WI38 (cell line): ENCODE results near the gene BDKRB2.

Experiments
- H3K4me3 ChIP-seq: 2 replicates; pipeline ENCODE4 v1.5.1; 2011; ENCODE audit warnings: low read depth, mild to moderate bottlenecking, control low read depth, low read length
- TF ChIP-seq, protein P1 (sequence below): IDR thresholded peaks from 2 replicates; pipeline ENCODE4 v1.5.1; 2012; ENCODE audit warnings: low read depth, mild to moderate bottlenecking, control low read depth, low read length

The BDKRB2 gene

DNA sequence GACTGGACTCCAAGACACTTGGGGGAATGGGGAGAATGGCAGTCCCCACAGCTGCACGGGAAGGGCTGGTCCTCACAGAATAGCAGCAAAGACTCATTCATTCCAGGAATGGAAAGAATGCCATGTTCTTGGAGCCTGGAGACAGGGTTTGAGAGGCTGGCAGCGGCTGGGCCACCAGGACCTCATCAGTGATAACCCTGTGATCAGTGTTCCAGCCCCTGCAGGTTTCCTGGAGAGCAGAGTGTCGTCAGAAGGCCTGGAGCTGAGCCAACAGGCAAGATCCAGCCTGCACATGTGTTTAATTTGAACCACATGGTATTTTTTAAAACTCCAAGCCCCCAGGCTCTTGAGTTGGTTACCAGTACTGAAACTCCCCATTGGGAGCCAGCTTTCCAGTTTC, 62.7 kb downstream of the BDKRB2 start:
- TF ChIP-seq, protein P1, sequence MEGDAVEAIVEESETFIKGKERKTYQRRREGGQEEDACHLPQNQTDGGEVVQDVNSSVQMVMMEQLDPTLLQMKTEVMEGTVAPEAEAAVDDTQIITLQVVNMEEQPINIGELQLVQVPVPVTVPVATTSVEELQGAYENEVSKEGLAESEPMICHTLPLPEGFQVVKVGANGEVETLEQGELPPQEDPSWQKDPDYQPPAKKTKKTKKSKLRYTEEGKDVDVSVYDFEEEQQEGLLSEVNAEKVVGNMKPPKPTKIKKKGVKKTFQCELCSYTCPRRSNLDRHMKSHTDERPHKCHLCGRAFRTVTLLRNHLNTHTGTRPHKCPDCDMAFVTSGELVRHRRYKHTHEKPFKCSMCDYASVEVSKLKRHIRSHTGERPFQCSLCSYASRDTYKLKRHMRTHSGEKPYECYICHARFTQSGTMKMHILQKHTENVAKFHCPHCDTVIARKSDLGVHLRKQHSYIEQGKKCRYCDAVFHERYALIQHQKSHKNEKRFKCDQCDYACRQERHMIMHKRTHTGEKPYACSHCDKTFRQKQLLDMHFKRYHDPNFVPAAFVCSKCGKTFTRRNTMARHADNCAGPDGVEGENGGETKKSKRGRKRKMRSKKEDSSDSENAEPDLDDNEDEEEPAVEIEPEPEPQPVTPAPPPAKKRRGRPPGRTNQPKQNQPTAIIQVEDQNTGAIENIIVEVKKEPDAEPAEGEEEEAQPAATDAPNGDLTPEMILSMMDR, result no peak
- no peak overlapping the region for H3K4me3 ChIP-seq

DNA sequence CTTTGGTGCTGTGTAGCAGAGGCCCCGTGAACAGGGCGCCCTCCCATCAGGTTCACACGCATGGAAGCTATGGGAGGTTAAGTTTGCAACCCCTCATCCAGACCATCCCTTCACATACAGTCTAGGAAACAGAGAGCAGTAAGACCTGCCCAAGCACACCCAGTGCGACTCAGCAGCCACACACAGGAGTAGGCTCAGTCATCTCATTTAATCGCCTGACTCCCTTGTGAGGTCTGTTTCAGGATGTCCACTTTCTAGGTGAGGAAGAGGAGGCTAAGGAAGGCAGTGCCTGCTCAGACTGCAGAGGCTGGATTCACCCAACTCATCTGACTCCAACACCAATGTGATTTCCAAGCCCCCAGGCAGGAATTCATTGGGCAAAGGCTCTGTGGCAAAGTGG, 63.3 kb downstream of the BDKRB2 start:
- TF ChIP-seq, protein P1, result no peak
- H3K4me3 ChIP-seq, result no peak overlapping the region

DNA sequence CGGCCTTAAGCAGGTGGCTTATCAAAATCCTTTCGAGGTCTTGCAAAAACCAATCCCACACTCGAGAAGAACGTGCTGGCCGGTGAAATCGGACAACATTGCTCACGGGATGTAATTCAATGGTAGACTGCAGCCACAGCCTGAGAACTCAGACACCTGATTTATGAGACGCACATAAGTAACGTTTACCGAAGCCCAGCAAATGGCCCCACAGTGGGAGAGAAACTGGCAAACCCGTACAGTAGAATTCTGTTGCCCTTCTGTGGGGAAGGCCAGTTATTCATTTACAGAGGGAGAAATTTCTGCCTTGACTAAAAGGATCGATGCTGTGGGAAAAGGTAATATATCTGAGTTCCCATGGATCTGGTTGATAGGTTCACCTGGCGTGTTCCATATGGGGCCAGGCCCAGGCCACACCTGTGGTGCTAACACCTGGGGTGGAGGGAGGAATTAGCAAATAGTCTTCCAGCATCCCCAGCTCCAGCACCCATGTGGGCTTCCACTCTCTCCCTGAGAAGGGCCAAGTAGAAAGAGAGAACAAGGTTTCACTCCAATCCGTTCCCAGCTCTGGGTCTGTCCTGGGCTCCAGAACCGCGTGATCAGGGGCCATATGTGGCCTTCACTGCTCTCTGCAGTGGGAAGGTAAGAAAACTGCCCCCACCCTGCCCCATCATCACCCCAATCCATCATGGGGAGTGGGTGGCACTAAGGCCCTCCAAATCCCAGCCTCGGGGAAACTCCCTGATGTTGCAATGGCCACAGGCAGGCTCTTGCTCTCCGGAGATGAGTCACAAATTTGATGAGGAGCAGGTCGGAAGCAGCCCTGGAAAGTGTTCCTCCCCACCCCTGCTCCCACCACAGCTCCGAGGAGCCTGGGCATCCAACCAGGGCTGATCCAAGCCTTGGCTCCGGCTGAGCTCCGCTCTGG, 64.1 kb downstream of the BDKRB2 start:
- TF ChIP-seq, protein P1, result no peak
- H3K4me3 ChIP-seq, result no peak overlapping the region

- no peak overlapping the region for H3K4me3 ChIP-seq
- TF ChIP-seq, protein P1, result no peak
These were observed 64.7 kb downstream of the BDKRB2 start for GRCh38 chr14:96269359-96269710.

DNA sequence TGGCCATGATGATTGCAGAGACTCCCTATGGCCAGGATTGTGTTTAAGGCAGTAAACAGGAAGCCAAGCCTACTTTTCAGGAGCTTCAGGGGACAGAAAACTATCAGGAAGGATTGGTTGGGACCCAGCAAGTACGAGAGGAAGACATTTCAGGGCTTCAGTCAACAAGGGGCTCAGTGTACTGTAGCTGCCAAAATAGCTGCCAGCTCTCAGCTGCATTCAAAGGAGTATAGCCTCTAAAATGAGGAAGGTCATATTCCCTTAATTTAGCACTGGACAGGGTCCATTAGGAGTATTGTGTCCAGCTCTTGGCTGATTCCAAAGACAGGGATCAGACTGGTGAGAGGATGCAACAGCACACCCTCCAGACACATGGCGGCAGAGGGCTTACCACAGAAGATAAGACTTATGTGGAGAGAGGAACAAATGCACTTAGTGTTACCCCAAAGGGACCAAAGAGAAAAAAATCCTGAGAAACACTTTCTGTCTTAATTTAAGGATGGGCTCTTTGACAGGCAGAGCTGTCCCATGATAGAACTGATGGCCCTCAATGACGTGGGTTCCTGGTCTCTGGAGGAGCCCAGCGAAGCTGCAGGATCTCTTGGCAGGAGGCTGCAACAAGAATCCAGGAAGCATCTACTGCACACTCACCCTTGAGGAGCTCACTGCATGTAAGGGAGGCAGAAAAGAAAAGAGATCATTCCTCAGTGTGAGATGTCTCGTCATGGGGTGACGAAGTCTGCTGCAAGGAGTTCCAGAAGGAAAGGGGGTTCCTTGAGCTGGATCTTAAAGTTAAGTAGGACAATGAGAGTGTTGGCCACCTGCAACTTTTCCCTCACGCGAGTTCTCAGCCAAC, 66.2 kb downstream of the BDKRB2 start:
- H3K4me3 ChIP-seq, result no peak overlapping the region
- TF ChIP-seq, protein P1, result no peak

DNA sequence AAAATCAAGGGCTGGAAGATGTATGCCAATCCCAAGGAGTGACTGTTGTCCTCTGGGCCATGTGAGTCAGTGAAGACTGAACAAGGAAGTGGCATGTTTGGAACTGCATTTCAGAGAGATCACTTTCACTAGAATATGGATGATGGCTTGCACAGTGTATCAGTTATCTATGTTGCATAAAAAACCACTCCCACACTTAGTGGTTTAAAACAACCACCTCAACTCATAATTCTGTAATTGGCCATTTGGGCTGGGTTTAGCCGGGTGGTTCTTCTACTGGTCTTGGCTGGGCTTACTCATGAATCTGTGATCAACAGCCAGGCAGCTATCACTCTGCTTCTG, 66.8 kb downstream of the BDKRB2 start:
- H3K4me3 ChIP-seq, result no peak overlapping the region
- TF ChIP-seq, protein P1, result no peak
